Effector CD8-positive, alpha-beta T cell (primary cell): ENCODE results near the gene OR2Y1.
"Not testable (repeated sequence)": the region's sequence is repeated elsewhere in the genome, so short reads cannot be mapped to it uniquely, and the experiment has no call there.

Experiments used
- DNase-seq: peaks from one replicate; lab custom pipeline; 2025; lab: John Stamatoyannopoulos, UW

The OR2Y1 gene

GRCh38 chr5:180739271-180739670, 587 bp downstream of the OR2Y1 start:
- no peak for DNase-seq

DNA sequence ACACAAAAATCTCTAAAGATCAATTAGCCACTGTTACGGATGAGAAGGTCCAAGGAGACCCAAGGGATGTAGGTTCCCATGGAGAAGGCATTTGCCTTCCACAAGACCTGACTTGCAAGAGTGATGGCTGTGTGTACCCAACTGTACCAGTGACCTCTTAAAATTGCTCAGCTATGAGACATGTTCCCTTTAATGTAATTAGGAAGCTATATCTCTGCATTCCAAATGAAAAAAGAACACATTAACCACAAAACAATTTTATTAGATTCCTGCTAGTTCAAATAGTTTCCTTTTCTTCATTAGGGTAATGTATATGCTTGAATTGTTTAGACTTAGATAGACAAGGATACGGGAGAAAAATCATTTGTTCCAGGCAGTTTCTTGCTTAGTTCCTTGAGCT, 3.3 kb downstream of the OR2Y1 start:
- no peak for DNase-seq

- no peak for DNase-seq
Measured at GRCh38 chr5:180724944-180725343, 14.9 kb downstream of the OR2Y1 start.

GRCh38 chr5:180723936-180724335, 15.9 kb downstream of the OR2Y1 start:
- no peak for DNase-seq

DNA sequence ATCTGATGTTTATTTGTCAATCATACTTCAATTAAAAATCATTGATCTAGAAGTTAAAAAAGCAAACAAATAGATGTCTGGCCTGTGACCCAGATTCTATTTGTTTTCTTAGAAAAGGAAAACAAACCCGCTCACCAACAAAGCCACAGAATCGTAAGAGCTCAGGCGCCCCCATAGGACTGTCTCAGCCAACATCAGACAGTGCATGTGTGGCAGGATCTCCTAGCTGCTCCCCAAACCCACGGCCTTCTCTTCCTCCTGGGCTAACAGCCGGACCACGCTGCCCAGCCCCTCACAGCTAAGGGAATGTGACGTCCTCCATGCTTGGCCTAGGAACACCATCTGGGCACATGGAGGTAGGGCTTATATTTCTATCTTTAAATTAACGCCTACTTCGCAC, 19.4 kb downstream of the OR2Y1 start:
- no peak for DNase-seq

GRCh38 chr5:180719781-180720180, 20.1 kb downstream of the OR2Y1 start:
- DNase-seq: no peak

GRCh38 chr5:180718810-180719453, 20.9 kb downstream of the OR2Y1 start:
- DNase-seq: no peak

DNA sequence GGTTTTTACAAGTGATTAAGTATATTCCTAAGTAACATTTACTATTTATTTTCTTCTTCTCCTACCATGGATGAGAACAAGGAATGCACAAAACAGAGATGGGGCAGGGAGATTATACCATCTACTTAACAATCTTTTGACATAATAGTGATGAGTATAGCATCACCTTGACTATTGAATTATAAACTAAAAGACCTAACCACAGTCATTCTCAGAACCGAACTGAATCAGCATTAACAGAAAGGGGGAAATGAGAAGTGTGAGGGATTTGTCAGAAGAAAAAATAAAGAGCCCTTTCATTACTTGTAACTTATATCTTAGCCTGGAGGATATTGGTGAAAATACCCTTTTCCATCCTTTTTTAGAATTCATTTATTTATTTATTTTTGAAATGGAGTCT, 21.9 kb downstream of the OR2Y1 start:
- DNase-seq: no peak

DNA sequence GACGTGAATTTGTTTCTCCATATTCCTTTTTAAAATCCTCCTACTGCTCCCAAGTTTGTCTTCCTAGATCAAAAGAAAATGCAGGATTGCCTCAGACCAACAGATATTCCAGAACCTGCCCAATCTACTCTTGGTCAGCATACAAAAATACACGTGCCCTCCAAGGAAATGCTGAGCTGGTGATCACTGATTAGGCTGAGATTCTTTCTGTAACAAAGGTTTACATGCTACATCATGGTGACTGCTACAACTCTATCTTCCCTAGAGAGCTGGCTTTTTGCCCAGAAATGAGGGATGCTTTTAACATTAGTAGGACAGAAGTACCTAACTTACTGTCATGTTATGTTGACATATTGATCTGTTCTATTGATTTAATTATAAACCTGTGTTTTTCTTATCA, 35.5 kb downstream of the OR2Y1 start:
- DNase-seq: no peak

- DNase-seq: no peak
Measured at GRCh38 chr5:180703912-180704311, 35.9 kb downstream of the OR2Y1 start.

DNA sequence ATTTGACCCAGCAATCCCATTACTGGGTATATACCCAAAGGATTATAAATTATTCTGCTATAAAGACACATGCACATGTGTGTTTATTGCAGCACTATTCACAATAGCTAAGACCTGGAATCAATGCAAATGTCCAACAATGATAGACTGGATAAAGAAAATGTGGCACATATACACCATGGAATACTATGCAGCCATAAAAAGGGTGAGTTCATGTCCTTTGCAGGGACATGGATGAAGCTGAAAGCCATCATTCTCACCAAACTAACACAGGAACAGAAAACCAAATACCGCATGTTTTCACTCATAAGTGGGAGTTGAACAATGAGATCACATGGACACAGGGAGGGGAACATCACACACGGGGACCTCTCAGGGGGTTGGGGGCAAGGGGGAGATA, 36.5 kb downstream of the OR2Y1 start:
- not testable (repeated sequence) for DNase-seq

DNA sequence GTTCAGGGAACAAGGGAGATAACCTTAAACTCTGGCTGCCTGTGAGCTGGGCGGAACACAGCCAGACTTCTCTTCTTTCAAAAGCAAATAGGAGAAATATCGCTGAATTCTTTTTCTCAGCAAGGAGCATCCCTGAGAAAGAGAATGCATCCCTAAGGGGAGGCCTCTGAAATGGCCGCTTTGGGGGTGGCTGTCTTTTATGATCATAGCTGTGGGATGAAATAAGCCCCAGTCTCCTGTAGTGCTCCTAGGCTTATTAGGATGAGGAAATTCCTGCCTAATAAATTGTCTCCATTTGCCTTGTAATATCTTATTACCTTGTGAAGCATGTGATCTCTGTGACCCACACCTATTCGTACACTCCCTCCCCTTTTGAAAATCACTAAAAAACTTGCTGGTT, 39.4 kb downstream of the OR2Y1 start:
- DNase-seq: not testable (repeated sequence)

- no peak for DNase-seq
Measured at GRCh38 chr5:180699042-180699441, 40.8 kb downstream of the OR2Y1 start.

GRCh38 chr5:180696116-180696515, 43.7 kb downstream of the OR2Y1 start:
- no peak for DNase-seq

DNA sequence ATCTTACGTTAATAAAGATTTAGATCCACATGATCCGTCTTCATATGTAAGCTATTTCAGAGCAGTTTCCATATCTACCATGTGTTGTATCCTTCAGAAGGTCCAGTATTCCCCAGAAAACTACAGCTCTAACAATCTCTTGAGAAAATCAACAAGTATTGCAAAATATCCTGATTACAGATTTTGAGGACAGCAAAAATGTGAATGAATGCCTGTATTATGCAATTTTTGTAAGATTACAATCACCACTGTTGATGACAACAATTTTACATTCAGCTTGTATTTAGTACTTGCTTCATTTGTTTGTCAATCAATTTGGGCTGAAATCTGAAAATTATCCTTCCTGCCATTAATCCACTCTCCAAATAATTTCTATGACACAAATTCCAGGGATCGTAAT, 47.4 kb downstream of the OR2Y1 start:
- DNase-seq: no peak

- no peak for DNase-seq
Measured at GRCh38 chr5:180691046-180691445, 48.8 kb downstream of the OR2Y1 start.

GRCh38 chr5:180690562-180690961, 49.3 kb downstream of the OR2Y1 start:
- no peak for DNase-seq

DNA sequence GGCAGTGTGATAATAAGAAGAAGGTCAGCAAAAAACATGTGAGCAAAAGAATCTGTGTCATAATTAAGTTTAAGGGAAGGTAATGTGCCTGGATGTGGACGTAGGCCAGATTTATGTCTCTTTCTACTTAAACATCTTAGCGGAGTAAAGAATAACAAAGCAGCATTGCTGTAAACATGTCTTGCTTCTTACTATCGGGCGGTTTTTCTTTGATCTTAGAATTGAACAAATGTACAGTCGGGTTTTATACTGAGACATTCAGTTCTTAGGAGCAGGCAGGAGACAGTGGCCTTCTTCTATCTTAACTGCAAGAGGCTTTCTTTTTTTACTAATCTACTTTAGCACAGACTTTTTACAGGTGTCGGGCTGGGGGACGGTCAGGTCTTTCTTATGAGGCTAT, 50.1 kb downstream of the OR2Y1 start:
- DNase-seq: no peak
